Measurements from ENCODE around the gene KLHL2. TPM values are rescaled to one million over a fixed set of nuclear protein-coding genes. Genes with fewer than 3 reads are reported as not detected.

Gene KLHL2
- total RNA-seq, 2 experiments from 2014 or later, result 35.8 to 37.7 TPM

GRCh38 chr4:165191348-165191656 is 16.1 kb upstream of the KLHL2 start:
- H3K27ac Mint-ChIP-seq, result no peak overlapping the region

GRCh38 chr4:165191814-165192499 is 15.4 kb upstream of the KLHL2 start:
- POLR2A ChIA-PET, result no interaction called here
- no peak for DNase-seq
- Mint-ChIP-seq H3K9me3 (no peaks in the 10 kb centered on the region), H3K4me3 (no peak overlapping the region), H3K27me3 (no peaks in the 10 kb centered on the region), H3K4me1 (peaks cover 22% of the 10 kb centered on the region), H3K27ac (no peak overlapping the region), H3K36me3 (peaks cover 4% of the 10 kb centered on the region)
- ATAC-seq (ENCODE audit: low read depth), result peak; percentile 50

More at GRCh38 chr4:165191348-165191656, 16.1 kb upstream of the KLHL2 start:
- no peak overlapping the region for H3K4me3 Mint-ChIP-seq
- no peaks in the 10 kb centered on the region for H3K9me3 Mint-ChIP-seq
- no peaks in the 10 kb centered on the region for H3K27me3 Mint-ChIP-seq
- H3K36me3 Mint-ChIP-seq, result peaks cover 4% of the 10 kb centered on the region
- peaks cover 22% of the 10 kb centered on the region for H3K4me1 Mint-ChIP-seq
- no peak for ATAC-seq (ENCODE audit: low read depth)
- DNase-seq, result no peak
- POLR2A ChIA-PET, result no interaction called here

- Mint-ChIP-seq H3K4me3 (no peak overlapping the region), H3K9me3 (no peaks in the 10 kb centered on the region), H3K4me1 (peaks cover 22% of the 10 kb centered on the region), H3K36me3 (peaks cover 4% of the 10 kb centered on the region), H3K27ac (peak overlapping the region; percentile 5), H3K27me3 (no peaks in the 10 kb centered on the region)
- no peak for ATAC-seq (ENCODE audit: low read depth)
- POLR2A ChIA-PET, result no interaction called here
- no peak for DNase-seq
Measured at GRCh38 chr4:165192500-165192898, 14.9 kb upstream of the KLHL2 start.

- H3K9me3 Mint-ChIP-seq, result no peaks in the 10 kb centered on the region
- H3K36me3 Mint-ChIP-seq, result peaks cover 4% of the 10 kb centered on the region
- POLR2A ChIA-PET, result no interaction called here
- no peak overlapping the region for H3K4me3 Mint-ChIP-seq
- DNase-seq (no peak), ATAC-seq (ENCODE audit: low read depth) (no peak)
- H3K27ac Mint-ChIP-seq, result no peak overlapping the region
- no peaks in the 10 kb centered on the region for H3K27me3 Mint-ChIP-seq
- peaks cover 22% of the 10 kb centered on the region for H3K4me1 Mint-ChIP-seq
Measured at GRCh38 chr4:165192956-165193355, 14.4 kb upstream of the KLHL2 start.

- no peaks in the 10 kb centered on the region for H3K9me3 Mint-ChIP-seq
- no peaks in the 10 kb centered on the region for H3K27me3 Mint-ChIP-seq
- DNase-seq (no peak), ATAC-seq (ENCODE audit: low read depth) (no peak)
- H3K36me3 Mint-ChIP-seq, result no peaks in the 10 kb centered on the region
- peaks cover 28% of the 10 kb centered on the region for H3K4me1 Mint-ChIP-seq
- no peak overlapping the region for H3K4me3 Mint-ChIP-seq
- no peak overlapping the region for H3K27ac Mint-ChIP-seq
- POLR2A ChIA-PET, result no interaction called here
Measured at GRCh38 chr4:165194368-165194767, 13.0 kb upstream of the KLHL2 start.

GRCh38 chr4:165198329-165198728 is 9.0 kb upstream of the KLHL2 start:
- ATAC-seq (ENCODE audit: low read depth) (no peak), DNase-seq (no peak)
- Mint-ChIP-seq H3K36me3 (peaks cover 4% of the 10 kb centered on the region), H3K4me3 (no peak overlapping the region), H3K9me3 (no peaks in the 10 kb centered on the region), H3K27ac (no peak overlapping the region), H3K27me3 (no peaks in the 10 kb centered on the region), H3K4me1 (peaks cover 10% of the 10 kb centered on the region)
- POLR2A ChIA-PET, result interaction anchor here (1.2 kb wide), 1 partner anchor 11 kb away, joined by 4 read pairs; no protein-coding TSS in a partner anchor

- peaks cover 4% of the 10 kb centered on the region for H3K36me3 Mint-ChIP-seq
- ATAC-seq (ENCODE audit: low read depth), result no peak
- H3K27me3 Mint-ChIP-seq, result no peaks in the 10 kb centered on the region
- no peak overlapping the region for H3K4me3 Mint-ChIP-seq
- H3K9me3 Mint-ChIP-seq, result no peaks in the 10 kb centered on the region
- no peak overlapping the region for H3K27ac Mint-ChIP-seq
- no peak for DNase-seq
- H3K4me1 Mint-ChIP-seq, result peaks cover 18% of the 10 kb centered on the region
- POLR2A ChIA-PET, result no interaction called here
Measured at GRCh38 chr4:165199286-165199685, 8.1 kb upstream of the KLHL2 start.

- POLR2A ChIA-PET, result no interaction called here
- Mint-ChIP-seq H3K36me3 (peaks cover 4% of the 10 kb centered on the region), H3K27me3 (no peaks in the 10 kb centered on the region), H3K27ac (no peak overlapping the region), H3K4me1 (peaks cover 21% of the 10 kb centered on the region), H3K9me3 (no peaks in the 10 kb centered on the region), H3K4me3 (no peak overlapping the region)
- ATAC-seq (ENCODE audit: low read depth) (no peak), DNase-seq (no peak)
Measured at GRCh38 chr4:165199722-165200121, 7.6 kb upstream of the KLHL2 start.

GRCh38 chr4:165201806-165202205 is 5.6 kb upstream of the KLHL2 start:
- no peaks in the 10 kb centered on the region for H3K27me3 Mint-ChIP-seq
- no peak for DNase-seq
- no peak overlapping the region for H3K27ac Mint-ChIP-seq
- no peak overlapping the region for H3K4me3 Mint-ChIP-seq
- ATAC-seq (ENCODE audit: low read depth), result no peak
- POLR2A ChIA-PET, result no interaction called here
- no peaks in the 10 kb centered on the region for H3K9me3 Mint-ChIP-seq
- peaks cover 6% of the 10 kb centered on the region for H3K36me3 Mint-ChIP-seq
- H3K4me1 Mint-ChIP-seq, result peaks cover 35% of the 10 kb centered on the region

GRCh38 chr4:165203541-165204461 is 3.6 kb upstream of the KLHL2 start:
- peaks cover 35% of the 10 kb centered on the region for H3K4me1 Mint-ChIP-seq
- no peaks in the 10 kb centered on the region for H3K27me3 Mint-ChIP-seq
- no peaks in the 10 kb centered on the region for H3K9me3 Mint-ChIP-seq
- POLR2A ChIA-PET, result no interaction called here
- H3K36me3 Mint-ChIP-seq, result peaks cover 7% of the 10 kb centered on the region
- peak overlapping the region; percentile 17 for H3K4me3 Mint-ChIP-seq
- ATAC-seq (ENCODE audit: low read depth) (no peak), DNase-seq (no peak)
- peak overlapping the region; percentile 27 for H3K27ac Mint-ChIP-seq

- Mint-ChIP-seq H3K27me3 (no peaks in the 10 kb centered on the region), H3K4me3 (peak overlapping the region; percentile 17), H3K4me1 (peaks cover 39% of the 10 kb centered on the region), H3K27ac (no peak overlapping the region), H3K9me3 (no peaks in the 10 kb centered on the region), H3K36me3 (peaks cover 12% of the 10 kb centered on the region)
- DNase-seq (no peak), ATAC-seq (ENCODE audit: low read depth) (no peak)
- POLR2A ChIA-PET, result no interaction called here
Measured at GRCh38 chr4:165204462-165204830, 2.9 kb upstream of the KLHL2 start.

GRCh38 chr4:165207016-165207430 is 338 bp upstream of the KLHL2 start:
- POLR2A ChIA-PET, result interaction anchor here (1.2 kb wide), 1 partner anchor 49 kb away, joined by 9 read pairs; no protein-coding TSS in a partner anchor
- DNase-seq, result no peak
- H3K9me3 Mint-ChIP-seq, result no peaks in the 10 kb centered on the region

GRCh38 chr4:165208221-165208652 is 876 bp downstream of the KLHL2 start:
- H3K27ac Mint-ChIP-seq, result peak overlapping the region; percentile 89
- H3K27me3 Mint-ChIP-seq, result no peaks in the 10 kb centered on the region
- ATAC-seq (ENCODE audit: low read depth) (peak; percentile 35), DNase-seq (no peak)
- peak overlapping the region; percentile 94 for H3K4me3 Mint-ChIP-seq
- H3K4me1 Mint-ChIP-seq, result peaks cover 62% of the 10 kb centered on the region
- peaks cover 20% of the 10 kb centered on the region for H3K36me3 Mint-ChIP-seq
- H3K9me3 Mint-ChIP-seq, result no peaks in the 10 kb centered on the region
- POLR2A ChIA-PET, result interaction anchor here (0.9 to 1.3 kb wide), 3 partner anchors 12 to 119 kb away, joined by 3 to 4 read pairs (median 3); partner anchors contain the start of gene MSMO1

More at GRCh38 chr4:165207016-165207430, 338 bp upstream of the KLHL2 start:
- Mint-ChIP-seq H3K4me1 (peaks cover 54% of the 10 kb centered on the region), H3K36me3 (peaks cover 19% of the 10 kb centered on the region), H3K4me3 (peak overlapping the region; percentile 86), H3K27ac (peak overlapping the region; percentile 83), H3K27me3 (no peaks in the 10 kb centered on the region)
- peak; percentile 29 for ATAC-seq (ENCODE audit: low read depth)

All from activated naive CD8-positive, alpha-beta T cell treated with anti-CD3 and anti-CD28 coated beads, Interleukin-2, amount 10 ng/mL, durations not matched to agents 7 days and 5 days (primary cell).